Smooth muscle cell of the brain vasculature (primary cell): ENCODE results near the gene ANKRD28.

Experiments
- DNase-seq: peaks from one replicate; pipeline ENCODE4 v3.0.0-alpha.2; 2012; ENCODE audit warnings: low read depth, low spot score

Gene ANKRD28

DNA sequence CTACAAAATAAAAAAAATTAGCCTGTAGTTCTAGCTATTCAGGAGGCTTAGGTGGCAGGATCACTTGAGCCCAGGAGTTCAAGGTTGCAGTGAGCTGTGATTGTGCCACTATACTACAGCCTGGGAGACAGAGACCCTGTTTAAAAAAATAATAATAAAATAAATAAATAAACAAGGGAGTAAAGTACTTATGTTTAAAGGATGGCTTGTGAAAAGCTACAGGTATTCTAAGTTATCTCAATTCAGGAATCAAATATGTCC lies 74.2 kb downstream of the ANKRD28 start:
- no peak for DNase-seq

DNA sequence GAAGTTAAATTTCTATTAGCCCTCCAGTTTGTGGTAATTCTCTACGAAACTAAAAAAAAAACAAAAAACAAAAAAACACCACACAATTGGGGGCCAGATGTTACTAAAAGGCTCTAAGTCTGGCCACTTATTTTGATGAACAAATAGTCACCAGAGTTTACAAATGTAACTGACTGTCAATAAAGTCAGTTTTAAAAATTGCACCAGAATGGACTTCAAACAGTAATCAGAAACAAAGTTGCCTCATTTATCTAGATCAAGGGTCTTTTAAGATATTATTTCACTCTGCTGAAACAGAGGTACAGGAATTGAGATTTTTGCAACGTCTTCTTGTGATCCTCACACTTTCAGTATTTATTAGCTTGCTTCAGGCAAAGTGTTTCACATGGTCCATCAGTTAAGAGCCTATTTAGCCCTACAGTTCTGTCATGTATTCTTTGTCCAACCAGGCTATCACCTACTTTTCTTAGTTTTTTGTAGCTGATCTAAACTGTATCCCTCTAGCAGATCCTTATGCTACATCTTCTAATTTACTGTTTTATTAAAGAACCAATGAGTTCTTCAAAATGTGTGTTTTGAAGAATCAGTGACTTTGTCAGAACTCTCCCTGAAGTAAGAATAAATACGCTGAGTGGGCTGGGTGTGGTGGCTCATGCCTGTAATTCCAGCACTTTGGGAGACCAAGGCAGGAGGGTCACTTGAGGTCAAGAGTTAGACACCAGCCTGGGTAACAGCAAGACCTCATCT lies 74.7 kb downstream of the ANKRD28 start:
- no peak for DNase-seq

- no peak for DNase-seq
These were observed 81.6 kb downstream of the ANKRD28 start for GRCh38 chr3:15716178-15716577.

DNA sequence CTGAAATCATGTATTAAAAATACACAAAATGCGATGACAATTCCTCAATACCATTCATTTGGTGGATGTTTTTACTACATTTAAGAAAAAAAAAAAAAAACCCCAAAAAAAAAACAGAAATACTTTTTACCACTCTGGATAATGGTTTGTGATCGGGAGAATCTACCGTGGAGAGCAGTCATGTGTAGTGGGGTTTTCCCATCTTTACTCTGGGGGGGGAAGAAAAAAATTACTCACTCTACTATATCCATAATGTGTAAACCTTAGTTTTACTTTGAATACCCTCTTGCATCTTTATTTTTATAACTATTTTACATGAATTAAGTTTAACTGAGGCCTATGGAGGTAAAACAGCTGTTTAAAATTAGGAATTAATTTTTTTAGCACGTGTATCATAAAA lies 83.3 kb downstream of the ANKRD28 start:
- no peak for DNase-seq

GRCh38 chr3:15713364-15713763 lies 84.4 kb downstream of the ANKRD28 start:
- no peak for DNase-seq

DNA sequence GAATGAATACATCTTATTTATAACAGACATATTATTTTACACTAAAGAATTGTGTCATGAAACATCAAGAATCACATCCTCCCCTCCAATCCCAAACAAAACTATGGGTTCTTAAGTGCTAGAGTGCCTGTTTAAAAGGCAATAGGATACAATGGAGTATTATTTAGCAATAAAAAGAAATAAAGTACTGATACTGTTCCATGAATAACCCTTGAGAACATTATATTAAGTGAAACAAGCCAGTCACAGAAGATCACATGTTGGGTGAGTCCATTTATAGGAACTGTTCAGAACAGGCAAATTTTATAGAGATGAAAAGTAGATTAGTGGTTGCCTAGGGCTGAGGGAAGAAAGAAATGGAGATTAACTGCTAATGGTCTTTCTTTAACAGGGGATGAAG lies 86.5 kb downstream of the ANKRD28 start:
- DNase-seq = no peak

- no peak for DNase-seq
These were observed 88.7 kb downstream of the ANKRD28 start for GRCh38 chr3:15708882-15709677.

GRCh38 chr3:15707779-15708178 lies 90.0 kb downstream of the ANKRD28 start:
- no peak for DNase-seq

- DNase-seq = no peak
These were observed 94.4 kb downstream of the ANKRD28 start for GRCh38 chr3:15703346-15703745.

GRCh38 chr3:15694628-15695027 lies 103.2 kb downstream of the ANKRD28 start:
- no peak for DNase-seq

DNA sequence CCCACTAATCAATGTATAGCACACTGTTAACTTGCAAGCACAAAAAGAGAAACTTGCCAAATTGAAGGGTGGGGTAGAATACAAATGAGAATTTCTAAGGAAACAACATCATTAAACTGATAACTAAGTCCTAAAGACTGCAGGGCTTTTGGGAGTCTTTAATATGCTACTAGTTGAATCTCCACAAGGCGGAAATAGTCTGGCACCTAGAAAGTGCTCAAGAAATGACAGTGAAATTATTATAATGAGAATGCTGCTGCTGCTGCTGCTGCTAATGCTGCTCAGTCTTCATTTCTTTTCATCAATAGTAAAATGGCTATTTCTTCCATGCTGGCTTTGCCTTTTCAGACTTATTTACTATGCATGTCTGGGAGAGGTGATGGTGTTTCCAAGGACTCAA lies 104.4 kb downstream of the ANKRD28 start:
- no peak for DNase-seq

DNA sequence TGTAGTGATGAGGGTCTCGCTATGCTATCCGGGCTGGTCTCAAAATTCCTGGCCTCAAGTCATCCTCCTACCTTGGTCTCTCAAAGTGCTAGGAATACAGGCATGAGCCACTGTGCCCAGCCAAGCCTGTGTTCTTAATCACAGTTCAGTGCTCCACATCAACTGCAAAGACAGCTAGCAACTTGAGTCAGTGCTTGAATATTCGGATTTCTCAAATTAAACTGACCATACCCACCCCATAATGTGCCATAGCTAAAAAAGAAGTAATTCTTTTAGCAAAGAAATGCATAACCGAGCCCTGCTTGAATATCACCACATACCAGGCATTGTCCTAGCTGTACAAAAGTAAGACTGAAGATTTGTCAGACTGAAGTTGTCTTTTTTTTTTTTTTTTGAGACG lies 107.0 kb downstream of the ANKRD28 start:
- DNase-seq = no peak

DNA sequence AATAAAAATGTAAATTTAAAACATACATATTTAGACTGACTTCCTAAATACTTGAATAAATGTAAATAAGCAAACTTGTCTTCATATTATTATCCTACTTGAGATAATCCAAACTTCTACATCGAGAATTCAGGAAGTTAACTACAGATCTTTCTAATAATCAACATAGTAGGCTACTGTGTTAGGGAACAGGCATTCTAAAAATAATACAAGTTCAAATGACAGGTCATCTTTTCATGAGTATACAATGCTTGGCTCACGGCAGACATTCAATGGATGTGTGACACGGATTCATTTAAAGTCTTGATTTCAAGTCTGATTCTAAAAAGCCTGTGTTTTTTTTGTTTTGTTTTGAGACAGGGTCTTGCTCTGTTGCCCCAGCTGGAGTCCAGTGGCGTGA lies 107.5 kb downstream of the ANKRD28 start:
- DNase-seq = no peak

- DNase-seq = no peak
These were observed 111.9 kb downstream of the ANKRD28 start for GRCh38 chr3:15685927-15686326.

GRCh38 chr3:15683253-15683652 lies 114.5 kb downstream of the ANKRD28 start:
- DNase-seq = no peak

GRCh38 chr3:15682561-15683185 lies 115.1 kb downstream of the ANKRD28 start:
- DNase-seq = no peak

DNA sequence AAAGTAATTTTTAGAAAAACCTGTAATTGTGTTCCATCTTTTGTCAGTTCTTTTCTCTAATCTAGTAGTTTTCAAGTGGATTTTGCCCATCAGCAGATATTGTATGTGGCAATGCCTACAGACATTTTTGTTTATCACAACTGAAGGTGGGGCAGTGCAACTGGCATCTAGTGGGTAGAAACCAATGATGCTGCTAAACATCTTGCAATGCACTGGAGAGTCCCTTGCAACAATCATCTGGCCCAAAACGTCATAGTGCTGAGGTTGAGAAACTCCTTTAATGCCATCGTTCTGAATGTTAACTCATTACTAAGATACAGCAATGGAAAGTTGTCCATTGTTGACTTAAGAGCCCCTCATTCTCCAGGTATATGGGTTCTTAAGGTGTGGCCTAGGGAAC lies 116.1 kb downstream of the ANKRD28 start:
- DNase-seq = no peak

GRCh38 chr3:15679306-15679705 lies 118.5 kb downstream of the ANKRD28 start:
- no peak for DNase-seq

- no peak for DNase-seq
These were observed 121.5 kb downstream of the ANKRD28 start for GRCh38 chr3:15676259-15676658.

GRCh38 chr3:15673536-15673935 lies 124.2 kb downstream of the ANKRD28 start:
- no peak for DNase-seq

GRCh38 chr3:15667484-15667883 lies 130.3 kb downstream of the ANKRD28 start:
- DNase-seq = no peak

GRCh38 chr3:15666277-15666676 lies 131.5 kb downstream of the ANKRD28 start:
- DNase-seq = no peak
